CD4-positive, alpha-beta T cell treated with Interleukin-17A for 1 hour (primary cell): ENCODE results near the gene CRACR2B.

Experiments used
- DNase-seq: peaks from one replicate; pipeline ENCODE4 v3.0.0-alpha.2; 2020

The CRACR2B gene

DNA sequence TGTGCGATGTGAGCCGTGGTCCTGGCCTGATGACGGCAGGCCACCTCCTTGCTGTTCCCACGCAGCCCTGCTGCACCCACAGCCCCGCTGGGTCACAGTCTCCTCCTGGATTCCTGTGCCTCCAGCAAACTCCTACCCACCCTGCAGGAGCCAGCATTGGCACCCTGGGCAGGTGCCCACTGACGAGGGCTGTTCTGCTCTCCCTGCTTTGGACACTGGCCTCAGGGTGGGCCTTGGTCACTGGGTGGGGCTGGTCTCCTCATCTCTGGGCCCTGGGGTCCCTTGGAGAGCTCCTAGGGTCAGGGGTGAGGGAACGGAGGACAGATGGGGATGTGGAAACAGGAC is 27.6 kb downstream of the CRACR2B start:
- no peak for DNase-seq

GRCh38 chr11:855796-856195 is 28.1 kb downstream of the CRACR2B start:
- no peak for DNase-seq

- no peak for DNase-seq
These were observed 28.7 kb downstream of the CRACR2B start for GRCh38 chr11:856397-856796.

DNA sequence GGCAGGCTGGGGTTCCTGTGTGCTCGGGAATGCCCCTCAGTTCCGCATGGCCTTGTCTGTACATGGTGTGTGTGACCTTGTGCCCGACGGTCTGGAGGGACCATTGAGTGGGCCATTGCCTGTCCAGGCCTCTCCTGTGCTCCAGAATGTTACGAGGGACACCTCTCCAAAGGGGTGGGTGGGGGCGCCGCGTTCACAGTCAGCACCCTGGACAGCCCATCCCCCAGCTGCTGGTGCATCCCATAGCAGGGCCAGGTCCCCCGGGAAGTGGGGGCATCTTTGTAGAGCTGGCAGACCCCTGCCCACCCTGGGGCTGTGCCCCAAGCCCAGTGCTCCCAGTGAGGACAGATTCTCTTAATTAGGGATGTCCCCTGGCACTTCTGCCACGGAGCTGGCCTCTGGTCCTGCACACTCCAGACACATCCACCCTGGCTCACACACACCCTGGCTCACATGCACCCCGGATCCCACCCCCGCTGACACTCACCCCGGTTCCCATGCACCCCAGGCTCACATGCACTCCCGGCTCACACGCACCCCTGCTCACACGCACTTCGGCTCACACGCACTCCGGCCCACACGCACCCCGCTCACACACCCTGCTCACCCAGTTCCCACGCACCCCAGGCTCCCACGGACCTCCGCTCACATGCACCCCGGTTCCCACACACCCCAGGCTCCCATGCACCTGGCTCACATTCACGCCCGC is 30.5 kb downstream of the CRACR2B start:
- DNase-seq, result no peak

DNA sequence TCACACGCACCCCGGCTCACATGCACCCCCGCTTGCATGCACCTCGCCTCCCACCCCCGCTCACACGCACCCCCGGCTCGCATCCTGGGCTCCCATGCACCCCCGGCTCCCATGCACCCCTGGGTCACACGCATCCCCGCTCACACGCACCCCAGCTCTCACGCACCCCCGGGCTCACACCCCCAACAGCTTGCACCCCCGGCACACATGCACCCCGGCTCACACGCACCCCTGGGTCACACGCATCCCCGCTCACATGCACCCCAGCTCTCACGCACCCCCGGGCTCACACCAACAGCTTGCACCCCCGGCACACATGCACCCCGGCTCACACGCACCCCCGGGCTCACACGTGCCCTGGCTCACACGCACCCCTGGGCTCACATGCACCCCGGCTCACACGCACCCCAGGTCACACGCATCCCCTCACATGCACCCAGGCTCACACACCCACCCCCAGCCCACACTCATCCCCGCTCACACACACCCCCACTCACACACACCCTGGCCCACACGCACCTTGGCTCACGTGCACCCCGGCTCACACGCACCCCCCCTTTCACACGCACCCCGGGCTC is 31.1 kb downstream of the CRACR2B start:
- DNase-seq, result no peak

DNA sequence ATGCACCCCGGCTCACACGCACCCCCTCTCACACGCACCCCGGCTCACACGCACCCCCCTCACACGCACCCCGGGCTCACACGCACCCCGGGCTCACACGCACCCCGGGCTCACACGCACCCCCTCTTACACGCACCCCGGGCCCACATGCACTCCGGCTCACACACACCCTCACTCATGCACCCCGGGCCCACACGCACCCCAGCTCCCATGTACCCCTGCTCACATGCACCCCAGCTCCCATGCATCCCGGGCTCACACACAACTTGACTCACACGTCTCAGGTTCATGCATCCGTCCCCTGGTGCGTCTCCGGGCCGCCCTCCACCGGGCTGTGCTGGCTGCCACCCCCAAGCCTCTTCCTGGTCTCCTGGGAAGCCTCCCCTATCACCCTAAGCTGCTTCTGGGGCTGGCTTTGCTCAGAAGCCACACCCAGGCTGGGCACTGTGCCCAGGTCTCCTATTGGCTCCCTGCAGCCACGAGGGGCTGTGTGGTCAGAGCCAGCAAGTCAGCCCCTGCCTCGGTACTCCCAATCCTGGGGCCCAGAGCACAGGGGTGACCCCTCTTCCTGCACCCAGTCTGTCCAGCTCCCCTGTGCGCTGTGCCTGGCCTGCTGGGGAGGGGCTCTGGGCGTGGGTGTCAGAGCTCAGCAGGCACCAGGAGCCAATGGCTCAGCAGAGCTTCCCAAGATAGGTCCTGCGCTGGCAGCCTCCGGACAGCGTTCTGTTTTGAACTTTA is 31.8 kb downstream of the CRACR2B start:
- no peak for DNase-seq

DNA sequence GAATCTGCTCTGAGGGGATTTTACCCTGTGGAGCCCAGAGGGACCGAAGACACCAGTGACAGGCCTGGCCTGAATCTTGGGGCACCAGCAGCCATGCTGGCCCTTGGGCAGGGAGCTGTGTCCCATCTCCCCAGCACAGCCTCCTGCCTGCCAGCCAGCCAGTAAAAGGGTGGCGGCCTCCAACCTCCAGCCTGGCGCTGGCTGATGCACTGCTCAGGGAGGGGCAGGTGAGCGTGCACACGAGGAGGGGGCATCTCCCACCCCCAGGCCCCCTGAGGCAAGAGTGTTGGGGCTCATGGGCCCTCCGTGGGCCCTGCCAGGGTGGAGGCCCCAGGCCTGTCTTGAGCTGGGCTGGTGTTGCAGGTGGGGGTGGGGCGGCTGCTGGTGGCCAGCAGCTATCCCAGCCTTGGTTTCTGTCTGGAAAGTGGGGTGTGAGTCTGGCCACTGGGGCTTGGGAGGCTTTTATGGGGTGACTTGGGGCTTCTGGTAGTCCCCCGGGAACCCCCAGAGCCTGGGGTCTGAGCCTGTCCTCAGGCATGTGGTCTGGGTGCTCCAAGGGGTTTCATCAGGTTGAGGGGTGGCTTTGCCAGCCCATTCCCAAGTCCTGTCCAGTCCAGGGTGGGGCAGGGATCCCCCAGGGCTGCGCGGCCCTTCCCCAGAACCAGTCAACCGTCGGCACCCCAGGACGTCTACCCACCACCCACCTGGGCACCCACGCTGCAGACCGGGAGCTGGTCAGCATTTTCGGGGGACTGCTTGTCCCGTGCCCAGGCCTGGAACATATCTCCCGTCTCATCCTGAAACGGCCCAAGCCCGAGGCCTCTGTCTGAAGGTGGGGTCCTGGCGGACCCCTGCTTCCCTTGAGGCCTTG is 32.8 kb downstream of the CRACR2B start:
- no peak for DNase-seq

- DNase-seq, result no peak
These were observed 33.4 kb downstream of the CRACR2B start for GRCh38 chr11:861105-861479.

DNA sequence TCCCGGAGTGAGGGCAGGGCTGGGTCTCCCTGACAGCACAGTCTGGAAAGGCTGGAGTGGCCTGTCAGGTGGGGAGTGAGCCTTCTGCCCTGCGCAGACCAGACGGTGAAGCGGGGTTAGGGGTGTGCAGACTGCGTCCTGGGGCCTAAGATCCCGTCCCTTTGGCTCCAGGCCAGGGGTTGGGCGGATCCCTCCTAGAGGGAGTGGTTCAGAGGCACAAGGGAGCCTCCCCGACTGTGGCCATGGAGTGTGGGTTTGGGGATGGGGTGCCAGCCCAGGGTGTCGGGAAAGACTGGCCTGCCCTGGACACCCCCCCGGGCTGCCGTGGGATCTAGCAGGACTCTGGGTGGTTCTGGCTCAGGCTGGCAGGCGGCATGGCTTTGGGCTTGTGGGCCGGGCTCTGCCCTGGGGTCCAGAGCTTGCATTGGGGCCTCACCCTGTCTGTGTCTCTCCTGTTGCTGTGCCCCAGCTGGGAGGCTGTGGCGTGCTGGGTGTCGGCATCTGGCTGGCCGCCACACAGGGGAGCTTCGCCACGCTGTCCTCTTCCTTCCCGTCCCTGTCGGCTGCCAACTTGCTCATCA is 34.5 kb downstream of the CRACR2B start:
- DNase-seq, result no peak

DNA sequence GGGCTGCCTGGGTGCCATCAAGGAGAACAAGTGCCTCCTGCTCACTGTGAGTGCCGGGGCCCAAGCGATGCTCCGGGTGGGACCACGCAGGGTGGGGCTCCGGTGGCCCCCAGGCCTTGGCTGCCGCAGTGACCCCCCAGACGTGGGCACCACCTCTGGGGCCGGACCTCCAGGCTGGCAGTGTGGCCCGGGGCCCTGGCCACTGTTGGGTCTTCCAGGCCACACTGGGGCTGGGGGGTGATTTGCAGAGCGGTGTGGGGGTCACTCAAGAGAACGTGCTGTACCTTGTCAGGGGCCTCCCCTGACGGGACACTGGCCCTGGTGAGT is 34.9 kb downstream of the CRACR2B start:
- no peak for DNase-seq

DNA sequence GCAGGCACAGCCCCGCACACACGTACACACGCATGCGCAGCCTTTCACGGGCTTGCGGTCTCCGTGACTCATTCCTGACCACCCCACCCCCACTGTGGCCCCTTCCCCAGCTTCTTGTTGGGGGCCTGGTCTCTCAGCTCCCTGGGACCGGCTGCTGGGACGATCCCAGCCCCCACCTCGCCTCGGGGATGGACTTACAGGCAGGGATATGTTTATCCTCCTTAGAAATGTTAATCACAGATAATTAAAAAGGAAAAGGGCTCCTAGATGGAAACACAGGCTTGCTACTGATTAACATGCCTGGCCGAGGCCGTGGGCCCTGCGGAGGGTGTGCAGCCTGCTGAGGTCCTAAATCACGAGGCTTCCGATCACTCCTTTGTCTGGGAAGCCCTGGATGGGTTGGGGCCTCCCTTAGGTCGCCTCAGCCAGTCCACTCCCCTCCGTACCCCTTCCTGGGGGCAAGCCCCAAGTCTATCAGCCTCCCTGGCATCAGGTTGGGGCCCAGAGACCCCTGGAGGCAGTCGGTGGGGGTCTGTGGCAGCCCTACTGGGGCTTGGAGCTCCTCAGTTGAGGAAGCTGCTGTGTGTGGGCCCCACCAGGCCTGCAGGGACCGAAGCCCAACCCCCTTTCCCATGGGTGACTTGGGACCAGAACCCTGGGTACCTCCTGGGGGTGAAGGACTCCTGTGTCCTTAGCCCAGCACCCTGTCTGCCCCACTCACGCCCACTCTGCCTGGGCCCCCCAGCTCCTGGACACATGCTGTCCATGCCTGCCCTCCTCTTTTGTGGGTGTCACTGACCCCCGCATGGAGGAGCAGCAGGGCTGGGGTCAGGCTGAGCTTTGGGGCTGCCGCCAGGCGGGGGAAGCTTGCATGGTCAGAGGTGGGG is 35.5 kb downstream of the CRACR2B start:
- DNase-seq, result no peak

GRCh38 chr11:863910-864827 is 36.5 kb downstream of the CRACR2B start:
- DNase-seq, result no peak

DNA sequence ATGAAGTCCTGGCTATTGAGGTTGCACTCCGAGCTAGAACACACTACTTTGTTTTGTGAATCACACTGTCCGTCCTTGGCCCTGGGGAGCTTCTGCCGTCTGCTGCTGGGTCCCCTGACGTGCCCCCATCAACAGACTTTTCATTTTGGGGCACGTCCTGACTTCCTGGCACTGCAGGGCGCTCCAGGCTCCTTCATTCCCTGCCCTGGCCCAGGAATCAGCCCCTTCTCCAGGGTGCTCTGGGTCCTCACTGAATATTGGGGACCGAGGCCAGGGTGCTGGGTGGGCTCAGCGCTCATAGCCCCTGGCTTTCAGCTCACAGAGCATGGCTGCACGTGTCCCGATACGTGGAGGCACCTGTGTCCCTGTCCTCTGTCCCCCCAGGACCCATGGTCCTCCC is 37.2 kb downstream of the CRACR2B start:
- DNase-seq, result no peak

DNA sequence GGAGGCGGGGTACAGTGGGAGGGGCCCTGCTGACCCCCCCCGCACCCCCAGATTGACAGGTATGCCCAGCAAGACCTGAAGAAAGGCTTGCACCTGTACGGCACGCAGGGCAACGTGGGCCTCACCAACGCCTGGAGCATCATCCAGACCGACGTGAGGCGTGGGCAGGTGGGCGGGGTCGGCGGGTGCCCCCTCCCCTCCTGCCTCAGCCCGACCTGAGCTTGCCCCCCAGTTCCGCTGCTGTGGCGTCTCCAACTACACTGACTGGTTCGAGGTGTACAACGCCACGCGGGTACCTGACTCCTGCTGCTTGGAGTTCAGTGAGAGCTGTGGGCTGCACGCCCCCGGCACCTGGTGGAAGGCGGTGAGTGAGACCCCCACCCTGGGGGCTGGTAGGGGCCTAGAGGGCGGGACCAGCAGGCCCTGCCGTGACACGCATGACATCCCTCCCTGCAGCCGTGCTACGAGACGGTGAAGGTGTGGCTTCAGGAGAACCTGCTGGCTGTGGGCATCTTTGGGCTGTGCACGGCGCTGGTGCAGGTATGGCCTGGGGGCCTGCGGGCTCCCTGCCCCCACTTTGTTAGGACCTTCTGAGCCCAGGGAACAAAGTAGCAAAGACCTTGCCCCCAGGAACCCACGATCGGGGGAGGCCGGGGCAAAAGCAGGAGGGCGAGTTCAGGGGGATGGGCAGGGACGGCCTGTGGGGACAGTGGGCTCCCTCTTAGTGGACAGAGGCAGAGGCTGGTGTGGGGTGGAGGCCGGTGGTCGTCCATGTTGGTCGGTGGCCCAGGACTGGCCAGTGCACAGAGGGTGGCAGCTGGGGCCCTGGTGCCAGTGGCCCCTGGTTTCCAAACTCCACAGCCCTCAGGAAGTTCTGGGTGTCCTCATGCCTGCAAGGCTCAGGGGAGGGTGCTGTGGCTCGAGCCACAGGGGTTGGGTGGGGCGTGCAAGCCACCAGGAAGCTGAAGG is 38.0 kb downstream of the CRACR2B start:
- no peak for DNase-seq

DNA sequence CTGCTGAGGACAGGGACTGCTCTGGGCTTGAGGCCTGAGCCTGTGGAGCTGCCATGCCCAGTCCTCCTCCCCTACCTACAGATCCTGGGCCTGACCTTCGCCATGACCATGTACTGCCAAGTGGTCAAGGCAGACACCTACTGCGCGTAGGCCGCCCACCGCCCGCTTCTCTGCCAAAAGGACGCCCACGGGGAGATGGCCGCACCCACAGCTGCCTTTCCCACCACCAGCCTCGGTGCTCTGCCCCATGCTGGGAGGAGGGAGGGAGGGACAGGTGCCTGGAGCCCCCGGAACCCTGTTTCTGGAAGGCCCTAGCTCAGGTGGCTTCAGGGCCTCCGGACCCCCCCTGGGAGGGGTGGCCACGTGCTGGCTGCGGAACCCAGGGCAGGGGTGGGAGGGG is 38.8 kb downstream of the CRACR2B start:
- DNase-seq, result no peak

- no peak for DNase-seq
These were observed 40.2 kb downstream of the CRACR2B start for GRCh38 chr11:867856-868358.

- DNase-seq, result no peak
These were observed 40.7 kb downstream of the CRACR2B start for GRCh38 chr11:868394-868793.

DNA sequence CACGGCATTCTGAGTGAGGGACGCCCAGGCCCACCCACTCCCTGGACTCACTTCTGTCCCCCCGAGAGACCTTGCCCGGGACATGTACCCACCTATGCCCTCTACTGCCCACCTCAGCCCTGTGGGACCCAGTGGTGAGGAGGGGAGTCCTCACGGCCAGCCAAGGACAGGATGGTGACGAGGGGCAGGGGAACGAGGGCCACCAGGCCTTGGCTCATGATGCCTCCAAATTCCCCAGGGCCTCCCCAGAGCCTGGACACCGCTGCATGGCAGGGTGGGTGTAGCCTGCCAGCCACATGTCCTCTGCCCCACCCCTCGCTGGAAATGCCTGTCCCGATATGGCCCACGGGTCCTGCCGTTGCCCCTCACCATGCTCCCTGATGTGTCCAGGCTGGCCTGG is 41.1 kb downstream of the CRACR2B start:
- no peak for DNase-seq

DNA sequence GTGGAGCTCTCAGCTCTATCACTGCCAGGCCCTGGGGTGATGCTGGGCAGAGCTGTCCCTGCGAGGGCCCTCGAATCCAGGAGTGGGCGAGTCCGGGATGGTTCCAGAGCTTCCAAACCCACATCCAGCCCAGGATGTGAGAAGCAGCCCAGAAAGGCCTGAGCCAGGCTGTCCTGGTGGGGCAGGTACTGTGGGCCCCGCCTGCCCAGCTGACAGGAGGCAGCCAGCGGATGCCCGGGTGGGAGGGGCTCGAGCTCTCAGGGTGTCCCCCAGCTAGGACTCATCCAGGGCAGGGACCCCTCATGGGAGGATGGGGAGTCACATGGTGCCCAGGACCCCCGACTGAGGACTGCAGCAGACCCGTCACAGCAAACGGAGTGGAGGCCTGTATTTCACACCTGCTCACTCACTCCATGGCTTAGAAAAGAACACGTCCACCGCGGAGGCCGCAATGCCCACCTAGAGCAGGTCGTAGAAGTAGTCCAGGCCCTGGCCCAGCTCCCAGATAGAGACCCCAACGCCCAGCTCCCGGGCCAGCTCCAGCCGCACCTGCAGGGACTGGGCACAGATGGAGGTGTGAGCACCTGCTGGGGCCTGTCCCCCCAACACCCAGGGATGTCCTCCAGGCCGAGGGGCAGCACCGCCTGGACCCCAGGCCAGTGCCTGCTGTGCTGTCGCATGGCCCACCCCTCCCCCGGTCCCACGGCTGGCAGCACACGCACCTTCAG is 41.8 kb downstream of the CRACR2B start:
- no peak for DNase-seq
